GM23338 (cell line): ENCODE measurements around the gene INO80E. TPM values are rescaled to one million over a fixed set of nuclear protein-coding genes. Genes with fewer than 3 reads are reported as not detected.

ENCODE experiments used
- ATAC-seq: fragments of 200-7000 bp; cut with Tn5 transposase; 3 replicates; pipeline ENCODE4 v1.9.1; 2020
- DNase-seq: peaks from one replicate; pipeline ENCODE4 v3.0.0-alpha.2; 2015; ENCODE audit warnings: low spot score
- H2AFZ ChIP-seq: fragments of 200-600 bp; sonication (generic); 2 replicates; pipeline ENCODE4 v1.8.0; 2016; ENCODE audit warnings: antibody characterized with exemption, mild to moderate bottlenecking, moderate library complexity
- H3F3A ChIP-seq: fragments of 200-600 bp; sonication (generic); replicated peaks from 2 replicates; pipeline ENCODE4 v1.8.0; 2017; ENCODE audit warnings: antibody characterized with exemption, mixed run types, low read depth
- H3K27ac ChIP-seq: fragments of 200-600 bp; sonication (generic); 2 replicates; pipeline ENCODE4 v1.6.1; 2016; ENCODE audit warnings: low read depth
- H3K27me3 ChIP-seq: fragments of 200-600 bp; sonication (generic); 2 replicates; pipeline ENCODE4 v1.8.0; 2016; ENCODE audit warnings: mild to moderate bottlenecking, mixed run types, moderate library complexity; ENCODE audit not compliant: insufficient read depth
- H3K36me3 ChIP-seq: fragments of 200-600 bp; sonication (generic); 2 replicates; pipeline ENCODE4 v1.8.0; 2016; ENCODE audit warnings: mild to moderate bottlenecking; ENCODE audit not compliant: insufficient read depth
- H3K4me1 ChIP-seq: fragments of 200-600 bp; sonication (generic); 2 replicates; pipeline ENCODE4 v1.8.0; 2016; ENCODE audit warnings: mild to moderate bottlenecking, moderate library complexity; ENCODE audit not compliant: insufficient read depth
- H3K4me2 ChIP-seq: fragments of 200-600 bp; sonication (generic); 2 replicates; pipeline ENCODE4 v1.7.1; 2017; ENCODE audit warnings: mixed run types
- H3K4me3 ChIP-seq: fragments of 200-600 bp; sonication (generic); 2 replicates; pipeline ENCODE4 v1.6.1; 2016; ENCODE audit warnings: mixed run types
- H3K79me2 ChIP-seq: fragments of 200-600 bp; sonication (generic); replicated peaks from 2 replicates; pipeline ENCODE4 v1.8.0; 2017; ENCODE audit warnings: mild to moderate bottlenecking; ENCODE audit not compliant: insufficient read depth
- H3K9me2 ChIP-seq: fragments of 200-600 bp; sonication (generic); 2 replicates; pipeline ENCODE4 v1.8.0; 2017; ENCODE audit not compliant: insufficient read depth
- H4K20me1 ChIP-seq: fragments of 200-600 bp; sonication (generic); replicated peaks from 2 replicates; pipeline ENCODE4 v1.8.0; 2017; ENCODE audit warnings: mild to moderate bottlenecking; ENCODE audit not compliant: insufficient read depth
- H3K27ac Mint-ChIP-seq: 2 replicates; pipeline ENCODE4 v1.8.0; 2020; ENCODE audit warnings: inconsistent platforms, mild to moderate bottlenecking, moderate library complexity, mixed read lengths
- H3K27me3 Mint-ChIP-seq: 3 replicates; pipeline ENCODE4 v1.8.0; 2022; ENCODE audit warnings: low read depth, mild to moderate bottlenecking, moderate library complexity, mixed read lengths, inconsistent platforms; ENCODE audit not compliant: insufficient read depth, poor library complexity
- H3K36me3 Mint-ChIP-seq: 3 replicates; pipeline ENCODE4 v1.8.0; 2021; ENCODE audit warnings: low read depth, mild to moderate bottlenecking, inconsistent platforms, moderate library complexity, mixed read lengths
- H3K4me1 Mint-ChIP-seq: 3 replicates; pipeline ENCODE4 v1.8.0; 2020; ENCODE audit warnings: mild to moderate bottlenecking, inconsistent platforms, mixed read lengths
- H3K4me3 Mint-ChIP-seq: 3 replicates; pipeline ENCODE4 v1.8.0; 2021; ENCODE audit warnings: moderate library complexity, mild to moderate bottlenecking, inconsistent platforms, mixed read lengths
- H3K9me3 Mint-ChIP-seq: 3 replicates; pipeline ENCODE4 v1.8.0; 2020; ENCODE audit warnings: moderate library complexity, mild to moderate bottlenecking, inconsistent platforms, mixed read lengths
- ETS1 ChIP-seq: IDR thresholded peaks from 2 replicates; pipeline ENCODE4 v1.6.1; 2016; ENCODE audit warnings: antibody characterized with exemption
- EZH2 ChIP-seq: fragments of 200-600 bp; sonication (generic); IDR thresholded peaks from one replicate; pipeline ENCODE4 v1.8.0; 2017; ENCODE audit warnings: antibody characterized with exemption, mild to moderate bottlenecking, low read depth; ENCODE audit not compliant: unreplicated experiment
- EZH2phosphoT487 ChIP-seq: fragments of 200-600 bp; sonication (generic); IDR thresholded peaks from one replicate; pipeline ENCODE4 v1.8.1; 2018; ENCODE audit warnings: antibody characterized with exemption; ENCODE audit not compliant: unreplicated experiment
- JUNB ChIP-seq: IDR thresholded peaks from one replicate; pipeline ENCODE4 v1.6.1; 2016; ENCODE audit warnings: antibody characterized with exemption; ENCODE audit not compliant: unreplicated experiment
- NANOG ChIP-seq: IDR thresholded peaks from 2 replicates; pipeline ENCODE4 v1.6.1; 2016; ENCODE audit warnings: antibody characterized with exemption, borderline replicate concordance
- POLR2AphosphoS5 ChIP-seq: IDR thresholded peaks from 2 replicates; pipeline ENCODE4 v1.6.1; 2016; ENCODE audit warnings: antibody characterized with exemption, low read depth
- ZNF114 ChIP-seq: fragments of 250-450 bp; sonication (Bioruptor Pico); IDR thresholded peaks from 2 replicates; pipeline ENCODE4 v1.5.0; 2020; ENCODE audit warnings: mild to moderate bottlenecking, moderate library complexity
- ZNF462 ChIP-seq: fragments of 250-450 bp; sonication (Bioruptor Pico); IDR thresholded peaks from 2 replicates; pipeline ENCODE4 v1.5.0; 2020; ENCODE audit warnings: mild to moderate bottlenecking, moderate library complexity
- polyA plus RNA-seq: library from polyadenylated mRNA; unstranded; fragments of >200 nt; fragmentation: Nextera tagmentation; extraction: Ambion mirVana; gene quantifications from 2 replicates; pipeline ENCODE4 v1.2.1, GENCODE V29; 2016
- total RNA-seq: library from RNA; depleted of rRNA; stranded (reverse); fragments of >200 nt; shearing (Covaris generic); gene quantifications from 2 replicates; pipeline ENCODE4 v1.2.3, GENCODE V29; 2014

Gene INO80E
- total and polyA plus RNA-seq, 2 experiments from 2014 or later, result 66.0 to 71.0 TPM

- no peak for TF ChIP-seq ZNF114 (CRISPR knock-in tag)
- TF ChIP-seq NANOG, result no peak
- TF ChIP-seq ETS1, result no peak
- TF ChIP-seq EZH2, result no peak
- no peak for TF ChIP-seq POLR2AphosphoS5
- no peak for TF ChIP-seq JUNB
- TF ChIP-seq EZH2phosphoT487, result no peak
Measured at GRCh38 chr16:29983420-29984136, 12.5 kb upstream of the INO80E start (continued).

DNA sequence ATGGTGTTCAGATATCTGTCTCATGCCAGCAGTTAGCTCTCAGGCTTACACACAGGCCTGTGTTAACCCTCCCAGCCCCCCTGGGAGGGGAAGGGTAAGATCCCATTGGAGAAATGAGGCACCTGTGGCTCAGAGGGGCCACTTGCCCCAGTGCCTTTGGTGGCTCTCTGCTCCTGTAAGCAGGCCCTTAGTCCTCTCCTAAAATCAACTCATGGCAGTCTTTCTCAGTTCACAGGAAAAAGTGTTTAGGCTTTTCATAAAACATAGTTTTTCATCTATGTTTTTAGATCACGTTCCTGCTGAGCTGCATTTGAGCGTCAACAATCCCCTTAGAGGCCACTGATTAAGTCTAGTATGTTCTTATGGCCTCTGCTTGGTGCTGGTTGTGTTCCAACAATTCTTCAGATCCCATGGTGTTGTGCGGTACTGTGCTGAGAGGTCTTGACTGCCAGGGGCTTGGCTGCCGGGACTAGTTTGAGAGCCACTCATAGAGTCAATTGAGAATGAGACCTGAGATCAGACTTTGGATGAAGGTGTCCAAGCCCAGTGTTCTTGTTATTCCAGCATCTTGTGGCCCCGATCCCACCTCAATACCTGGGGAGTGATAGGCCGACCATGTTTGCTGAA, 11.8 kb upstream of the INO80E start:
- Mint-ChIP-seq H3K36me3 (peaks cover 71% of the 10 kb centered on the region), H3K27me3 (peaks cover 5% of the 10 kb centered on the region), H3K4me1 (no peaks in the 10 kb centered on the region; the same call in 2 of the 3 replicates), H3K27ac (no peak overlapping the region), H3K4me3 (no peak overlapping the region; the same call in 2 of the 3 replicates), H3K9me3 (no peaks in the 10 kb centered on the region; the same call in 1 of the 3 replicates)
- H3K4me1 ChIP-seq, result no peaks in the 10 kb centered on the region
- ATAC-seq (no peak), DNase-seq (no peak)
- no peaks in the 10 kb centered on the region for H3K27me3 ChIP-seq
- H3K9me2 ChIP-seq, result no peaks in the 10 kb centered on the region
- H3F3A ChIP-seq, result no peaks in the 10 kb centered on the region
- no peaks in the 10 kb centered on the region; the same call in 1 of the 2 replicates for H4K20me1 ChIP-seq
- TF ChIP-seq ZNF462 (CRISPR knock-in tag) (no peak), JUNB (no peak), ETS1 (no peak)
- H3K79me2 ChIP-seq, result no peaks in the 10 kb centered on the region
- peaks cover 29% of the 10 kb centered on the region for H3K36me3 ChIP-seq
- H3K27ac ChIP-seq, result no peak overlapping the region
- H3K4me2 ChIP-seq, result no peak overlapping the region
- H2AFZ ChIP-seq, result no peak overlapping the region
- no peak overlapping the region for H3K4me3 ChIP-seq
